ENCODE results near the gene GJD2. TPM values are rescaled to one million over a fixed set of nuclear protein-coding genes. Genes with fewer than 3 reads are reported as not detected.

Gene GJD2
- total RNA-seq, 6 donors from 2014 or later = not detected

DNA sequence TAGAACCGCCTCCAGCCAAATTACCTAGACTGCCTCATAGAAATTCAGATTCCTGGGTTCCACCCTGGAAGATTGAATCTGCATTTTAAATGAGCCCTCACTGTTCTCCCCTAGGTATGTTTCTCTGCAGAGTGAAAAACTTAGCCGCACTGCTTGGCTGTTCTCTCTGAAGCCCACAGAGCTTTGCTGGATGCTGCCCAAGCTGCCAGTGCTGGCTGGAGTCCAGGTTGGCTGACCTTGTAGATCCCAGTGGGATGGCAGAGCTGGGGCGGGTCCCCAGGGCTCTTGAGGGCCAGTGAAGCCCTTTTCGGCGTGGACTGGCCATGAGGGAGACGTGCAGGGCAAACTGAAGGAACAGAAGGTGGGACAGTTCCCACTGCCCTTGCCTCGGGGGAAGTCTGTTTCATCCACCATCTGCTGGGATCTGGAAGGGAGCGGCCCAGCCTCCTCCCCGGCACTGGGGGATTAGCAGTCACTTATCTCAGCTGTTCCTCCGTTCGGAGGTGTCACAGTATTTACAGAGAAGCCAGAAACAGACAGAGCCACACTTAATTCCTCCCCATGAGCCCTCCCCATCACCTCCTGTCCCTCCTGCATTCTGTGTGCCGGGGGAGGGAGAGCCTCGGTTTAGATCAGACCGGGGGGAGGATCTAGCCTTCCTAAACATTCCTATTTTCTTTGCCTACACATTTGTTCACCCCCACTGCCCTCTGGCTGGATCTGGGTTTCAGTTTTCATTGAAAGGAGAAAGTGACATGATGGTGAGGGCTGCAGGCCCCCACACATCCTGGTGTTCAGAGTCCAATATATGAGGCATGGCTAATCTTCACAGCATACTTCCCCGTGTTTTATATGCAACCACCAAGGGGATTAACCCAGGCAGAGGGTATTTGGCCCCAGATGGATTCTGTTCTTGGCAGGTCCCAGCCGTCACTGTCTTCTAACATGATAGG is 44.6 kb upstream of the GJD2 start:
- Histone ChIP-seq H3K36me3 (no peaks in the 10 kb centered on the region), H3K27me3 (peaks cover 0 to 16% (median 8%) of the 10 kb centered on the region in 4 donors), H3K4me1 (peaks cover 0 to 13% (median 1%) of the 10 kb centered on the region in 4 donors), H3K4me3 (no peak overlapping the region), H3K9me3 (no peaks in the 10 kb centered on the region), H3K27ac (no peak overlapping the region)
- TF ChIP-seq POLR2AphosphoS5 (IDR thresholded peaks at IDR 0.05) = no peak
- ATAC-seq (ENCODE audit: low FRiP score in 2 of 2) (no peak), DNase-seq (peak in 1 of 2 donors; percentile 29)
- 38 to 43% methylated on average over 12 to 16 of the region's 16 CpGs for WGBS, 2 donors

DNA sequence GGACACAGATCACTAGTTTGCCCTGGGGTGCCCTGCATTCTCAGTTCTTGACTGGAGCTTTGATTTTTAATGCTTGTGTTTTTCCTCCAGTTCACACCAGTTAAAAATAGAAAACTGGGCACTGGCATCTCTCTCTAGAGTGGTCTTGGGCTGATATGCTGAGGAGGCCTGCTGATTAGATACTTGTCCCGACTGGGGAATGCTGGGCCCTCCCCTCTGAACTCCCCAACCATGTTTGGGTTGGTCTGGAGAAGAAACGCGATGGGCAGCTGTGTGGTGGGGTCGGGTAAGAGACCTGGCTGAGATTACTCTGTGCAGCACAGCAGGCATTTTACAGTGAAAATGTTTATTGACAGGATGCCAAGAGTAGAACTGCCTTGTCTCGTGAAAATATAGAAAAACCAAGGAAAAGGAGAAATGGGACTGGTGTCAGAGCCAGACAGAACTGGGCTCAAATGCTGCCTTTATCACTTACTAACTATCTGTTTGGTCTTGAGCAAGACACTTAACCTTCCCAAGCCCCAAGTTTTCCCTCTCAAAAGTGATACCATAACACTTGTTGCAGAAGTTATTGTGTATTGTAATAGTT is 42.1 kb upstream of the GJD2 start:
- H3K4me1 ChIP-seq = peaks cover 0 to 16% (median 1%) of the 10 kb centered on the region in 4 donors
- no peaks in the 10 kb centered on the region for H3K36me3 ChIP-seq
- DNase-seq (no peak), ATAC-seq (ENCODE audit: low FRiP score in 2 of 2) (no peak)
- H3K27me3 ChIP-seq = peaks cover 0 to 18% (median 8%) of the 10 kb centered on the region in 4 donors
- no peak overlapping the region for H3K27ac ChIP-seq
- TF ChIP-seq POLR2AphosphoS5 (IDR thresholded peaks at IDR 0.05) (no peak), EP300 (IDR thresholded peaks at IDR 0.05) (no peak), POLR2A (IDR thresholded peaks at IDR 0.05) (no peak)
- TF ChIP-seq, protein P1, sequence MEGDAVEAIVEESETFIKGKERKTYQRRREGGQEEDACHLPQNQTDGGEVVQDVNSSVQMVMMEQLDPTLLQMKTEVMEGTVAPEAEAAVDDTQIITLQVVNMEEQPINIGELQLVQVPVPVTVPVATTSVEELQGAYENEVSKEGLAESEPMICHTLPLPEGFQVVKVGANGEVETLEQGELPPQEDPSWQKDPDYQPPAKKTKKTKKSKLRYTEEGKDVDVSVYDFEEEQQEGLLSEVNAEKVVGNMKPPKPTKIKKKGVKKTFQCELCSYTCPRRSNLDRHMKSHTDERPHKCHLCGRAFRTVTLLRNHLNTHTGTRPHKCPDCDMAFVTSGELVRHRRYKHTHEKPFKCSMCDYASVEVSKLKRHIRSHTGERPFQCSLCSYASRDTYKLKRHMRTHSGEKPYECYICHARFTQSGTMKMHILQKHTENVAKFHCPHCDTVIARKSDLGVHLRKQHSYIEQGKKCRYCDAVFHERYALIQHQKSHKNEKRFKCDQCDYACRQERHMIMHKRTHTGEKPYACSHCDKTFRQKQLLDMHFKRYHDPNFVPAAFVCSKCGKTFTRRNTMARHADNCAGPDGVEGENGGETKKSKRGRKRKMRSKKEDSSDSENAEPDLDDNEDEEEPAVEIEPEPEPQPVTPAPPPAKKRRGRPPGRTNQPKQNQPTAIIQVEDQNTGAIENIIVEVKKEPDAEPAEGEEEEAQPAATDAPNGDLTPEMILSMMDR (IDR thresholded peaks at IDR 0.05) = no peak
- WGBS, 2 donors = 50 to 59% methylated on average over 5 of the region's 5 CpGs
- H3K4me3 ChIP-seq = no peak overlapping the region
- H3K9me3 ChIP-seq = no peaks in the 10 kb centered on the region

DNA sequence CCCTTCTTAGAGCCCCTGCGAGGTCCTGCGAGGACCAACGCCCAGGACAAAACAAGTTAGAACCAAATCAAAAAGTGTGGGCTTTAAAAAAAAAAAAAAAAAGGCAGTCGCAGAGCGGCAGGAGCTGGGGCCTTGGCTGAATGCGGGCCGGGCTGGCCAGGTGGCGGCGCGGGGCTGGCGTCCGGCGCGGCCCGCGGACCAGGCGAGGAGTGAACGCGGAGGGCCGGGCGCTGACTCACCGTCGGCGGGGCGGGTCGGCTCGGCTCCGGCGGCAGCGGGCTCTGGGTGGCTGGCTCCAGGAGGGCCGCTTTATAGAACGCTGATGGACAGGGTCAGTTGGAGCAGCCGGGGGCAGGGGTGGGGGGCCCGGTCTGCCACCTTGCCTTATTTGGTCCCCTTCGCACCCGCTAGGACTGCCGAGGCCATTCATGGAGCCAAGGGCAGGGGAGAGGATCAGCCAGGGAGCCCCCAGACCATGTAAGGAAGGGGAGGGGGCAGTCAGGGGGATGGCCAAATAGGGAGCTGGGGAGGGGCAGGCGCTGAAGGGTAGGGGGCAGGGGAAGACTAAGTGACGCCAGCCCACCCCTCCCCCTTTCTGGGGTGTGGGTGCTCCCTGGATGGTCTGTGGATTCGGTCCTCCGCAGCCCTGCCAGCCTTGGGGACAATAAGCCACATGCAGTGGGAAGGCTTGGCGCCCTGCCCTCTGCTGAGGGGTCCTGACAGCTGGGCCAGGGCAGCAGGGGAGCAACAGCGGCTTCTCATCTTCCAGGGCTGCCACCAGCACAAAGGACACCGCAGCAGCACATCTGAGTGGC is 40.7 kb upstream of the GJD2 start, which contains the start of gene ACTC1:
Gene ACTC1 (minus strand): TSS at position 283 of the 815 bp plus-strand sequence. CDS start 741 bp downstream, outside the sequence.
- TF ChIP-seq EP300 (IDR thresholded peaks at IDR 0.05) (no peak), POLR2A (IDR thresholded peaks at IDR 0.05) (no peak), POLR2AphosphoS5 (IDR thresholded peaks at IDR 0.05) (no peak)
- TF ChIP-seq, protein P1 (IDR thresholded peaks at IDR 0.05) = no peak
- Histone ChIP-seq H3K4me1 (peaks cover 0 to 16% (median 1%) of the 10 kb centered on the region in 4 donors), H3K27ac (no peak within 1 kb of the TSS), H3K27me3 (peaks cover 0 to 18% (median 8%) of the 10 kb centered on the region in 4 donors), H3K4me3 (peak within 1 kb of the TSS in 2 of 4 donors; percentile 2 to 10), H3K9me3 (no peaks in the 10 kb centered on the region), H3K36me3 (no peaks in the 10 kb centered on the region)
- 3 to 14% methylated on average over 27 to 41 of the region's 44 CpGs for WGBS, 2 donors
- DNase-seq (peak in 1 of 2 donors; percentile 87), ATAC-seq (ENCODE audit: low FRiP score in 2 of 2) (peak; percentile 13 to 75)

DNA sequence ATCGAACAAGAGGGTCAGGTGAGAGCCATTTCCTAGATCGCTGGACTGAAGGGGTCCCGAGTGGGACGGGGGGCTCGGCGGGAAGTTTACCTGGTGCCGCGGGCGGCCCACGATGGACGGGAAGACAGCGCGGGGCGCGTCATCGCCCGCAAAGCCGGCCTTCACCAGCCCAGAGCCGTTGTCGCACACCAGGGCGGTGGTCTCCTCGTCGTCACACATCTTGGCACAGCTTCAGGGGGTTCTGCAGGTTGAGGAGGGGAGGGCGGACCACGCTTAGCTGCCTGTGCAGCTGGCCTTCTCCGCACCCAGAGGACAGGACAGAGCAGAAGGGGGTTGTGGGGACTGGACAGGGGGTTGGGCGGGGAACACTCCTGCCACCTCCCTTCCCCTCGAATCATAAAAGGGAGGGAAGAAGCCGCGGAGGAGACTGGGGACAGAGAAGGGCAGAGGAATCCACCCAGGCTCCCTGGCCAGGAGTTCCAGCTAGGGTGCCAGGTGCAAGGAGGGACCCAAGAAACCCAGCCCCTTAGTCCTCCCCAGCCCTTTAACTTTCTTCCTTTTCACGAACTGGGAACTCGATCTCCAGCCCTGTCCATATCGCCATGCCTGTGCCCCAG is 39.9 kb upstream of the GJD2 start:
- H3K27ac ChIP-seq = no peak overlapping the region
- H3K4me3 ChIP-seq = peak overlapping the region in 2 of 4 donors; percentile 2 to 10
- WGBS, 2 donors = 20 to 38% methylated on average over 26 to 33 of the region's 33 CpGs
- peak in 1 of 2 donors; percentile 75 for DNase-seq
- H3K4me1 ChIP-seq = peaks cover 0 to 16% (median 1%) of the 10 kb centered on the region in 4 donors
- no peaks in the 10 kb centered on the region for H3K9me3 ChIP-seq
- H3K27me3 ChIP-seq = peaks cover 0 to 18% (median 8%) of the 10 kb centered on the region in 4 donors
- no peaks in the 10 kb centered on the region for H3K36me3 ChIP-seq
- TF ChIP-seq POLR2AphosphoS5 (IDR thresholded peaks at IDR 0.05) (no peak), POLR2A (IDR thresholded peaks at IDR 0.05) (no peak), EP300 (IDR thresholded peaks at IDR 0.05) (no peak)
- TF ChIP-seq, protein P1 (IDR thresholded peaks at IDR 0.05) = no peak
- ATAC-seq (ENCODE audit: low FRiP score in 2 of 2) = peak in 1 of 2 donors; percentile 3

Data from upper lobe of left lung (tissue), 6 donors.